Measurements from ENCODE around the gene ATRIP.

DNA sequence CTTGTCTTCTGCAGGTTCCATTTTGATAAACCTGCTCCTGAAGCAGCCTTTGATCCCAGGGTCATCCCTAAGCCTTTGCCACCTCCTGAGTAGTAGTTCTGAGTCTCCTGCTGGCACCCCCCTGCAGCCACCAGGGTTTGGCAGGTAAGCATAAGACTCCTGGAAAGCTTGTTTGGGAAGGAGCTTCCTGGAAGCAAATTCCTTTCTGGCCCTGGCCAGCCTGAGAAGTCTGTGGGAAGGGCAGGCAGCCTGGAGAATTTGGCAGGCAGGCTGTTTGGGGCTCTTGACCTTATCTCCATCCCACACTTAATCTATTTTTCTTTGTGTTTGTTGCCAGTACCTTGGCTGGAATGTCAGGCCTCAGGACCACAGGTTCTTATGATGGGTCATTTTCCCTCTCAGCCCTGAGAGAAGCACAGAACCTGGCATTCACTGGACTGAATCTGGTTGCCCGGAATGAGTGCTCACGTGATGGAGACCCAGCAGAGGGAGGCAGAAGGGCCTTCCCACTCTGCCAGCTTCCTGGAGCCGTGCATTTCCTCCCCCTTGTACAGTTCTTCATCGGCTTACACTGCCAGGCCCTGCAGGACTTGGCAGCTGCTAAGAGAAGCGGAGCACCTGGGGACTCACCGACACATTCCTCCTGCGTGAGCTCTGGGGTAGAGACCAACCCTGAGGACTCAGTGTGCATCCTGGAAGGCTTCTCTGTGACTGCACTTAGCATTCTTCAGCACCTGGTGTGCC lies 13.4 kb downstream of the ATRIP start:
- TF ChIP-seq EZH2 (IDR thresholded peaks at IDR 0.05) (no peak), CTCF (IDR thresholded peaks at IDR 0.05) (no peak)
